Effector CD8-positive, alpha-beta T cell (primary cell): ENCODE measurements around the gene GAGE12J.
"Not testable (repeated sequence)": the region's sequence is repeated elsewhere in the genome, so short reads cannot be mapped to it uniquely, and the experiment has no call there.

ENCODE experiments used
- DNase-seq: peaks from one replicate; lab custom pipeline; 2025; lab: John Stamatoyannopoulos, UW

The GAGE12J gene

DNA sequence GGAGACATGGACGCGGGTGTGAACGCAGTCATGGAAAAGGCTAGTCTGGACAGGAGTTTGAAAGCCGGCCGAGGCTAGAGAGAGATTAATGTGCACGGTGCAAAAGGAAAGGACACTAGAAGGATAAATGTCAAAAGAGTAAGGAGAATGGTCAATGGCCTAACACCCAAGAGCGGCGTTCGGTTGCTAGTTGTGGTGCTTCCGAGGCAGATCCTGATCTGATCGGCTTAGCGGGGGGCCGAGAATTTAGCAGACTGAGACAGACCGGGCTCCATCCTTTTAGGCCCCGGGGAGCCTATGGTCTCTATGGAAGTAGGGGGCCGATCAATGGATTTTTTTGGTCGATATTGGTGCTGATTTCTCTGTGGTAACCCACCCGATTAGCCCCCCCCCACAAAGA is 11.5 kb upstream of the GAGE12J start:
- DNase-seq: no peak

DNA sequence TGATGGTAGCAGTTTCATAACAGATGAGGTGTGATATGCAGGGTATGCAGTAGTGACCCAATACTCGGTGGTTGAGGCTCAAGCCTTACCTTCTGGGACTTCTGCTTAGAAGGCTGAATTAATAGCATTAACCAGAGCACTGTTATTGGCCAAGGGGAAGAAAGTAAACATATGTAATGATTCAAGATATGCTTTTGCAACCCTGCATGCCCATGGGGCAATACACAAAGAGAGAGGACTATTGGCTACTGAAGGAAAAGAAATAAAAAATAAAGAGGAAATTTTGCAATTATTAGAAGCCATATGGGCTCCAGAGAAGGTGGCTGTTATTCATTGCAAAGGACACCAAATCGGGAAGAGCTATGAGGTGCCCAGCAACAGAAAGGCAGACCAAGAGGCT is 9.7 kb upstream of the GAGE12J start:
- no peak for DNase-seq

DNA sequence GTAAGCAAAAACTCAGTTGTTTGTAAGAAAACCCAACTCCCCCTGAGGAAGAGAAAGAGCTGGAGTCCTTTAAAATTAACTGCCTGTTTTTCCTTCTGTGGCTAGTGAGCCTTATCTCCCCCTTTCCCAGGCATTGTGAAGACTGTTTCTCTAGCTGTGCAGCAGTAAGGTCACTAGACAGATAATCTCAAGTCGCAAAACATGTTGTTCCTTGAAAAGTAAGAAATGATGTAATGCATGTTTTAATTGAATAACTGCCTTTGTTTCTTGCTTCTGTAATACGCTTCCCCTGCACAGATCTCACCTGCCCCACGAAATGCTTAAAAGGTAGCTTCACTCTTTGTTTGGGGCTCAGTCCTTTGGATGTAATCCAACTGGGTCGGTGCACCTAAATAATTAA is 5.8 kb upstream of the GAGE12J start:
- no peak for DNase-seq

DNA sequence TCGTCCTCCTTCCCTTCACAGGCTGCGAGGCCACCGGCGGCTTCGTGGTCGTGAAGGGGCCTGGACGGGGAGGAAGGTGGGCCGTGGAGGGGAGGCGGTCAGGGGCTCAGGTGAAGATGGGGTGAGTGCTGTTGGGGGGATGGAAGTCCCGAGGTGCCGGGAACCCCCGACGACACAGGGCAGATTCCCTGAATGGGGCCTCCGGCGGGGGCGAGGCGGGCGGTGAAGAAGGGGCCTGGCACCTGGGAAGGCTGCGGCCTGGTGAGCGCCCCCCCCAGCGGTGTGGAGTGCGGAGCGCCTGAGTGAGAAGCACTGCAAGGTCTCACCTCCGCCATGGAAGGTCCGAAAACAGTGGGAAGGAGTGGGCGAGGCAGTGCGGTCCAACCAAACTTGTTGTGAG is 429 bp downstream of the GAGE12J start:
- DNase-seq: not testable (repeated sequence)

DNA sequence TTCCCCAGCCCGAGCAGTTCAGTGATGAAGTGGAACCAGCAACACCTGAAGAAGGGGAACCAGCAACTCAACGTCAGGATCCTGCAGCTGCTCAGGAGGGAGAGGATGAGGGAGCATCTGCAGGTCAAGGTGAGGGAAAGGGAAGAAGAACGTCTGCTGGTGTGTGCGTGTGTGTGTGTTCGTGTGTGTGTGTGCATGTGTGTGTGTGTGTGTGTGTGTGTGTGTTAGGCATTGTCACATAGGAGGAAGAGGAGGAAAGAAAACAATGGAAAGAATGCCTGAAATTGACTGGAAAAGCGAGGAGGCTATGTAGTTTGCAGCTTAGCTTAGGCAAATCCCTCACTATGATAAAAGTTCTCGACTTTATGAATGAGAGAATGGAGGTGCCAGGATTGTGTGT is 1.9 kb downstream of the GAGE12J start:
- DNase-seq: not testable (repeated sequence)

DNA sequence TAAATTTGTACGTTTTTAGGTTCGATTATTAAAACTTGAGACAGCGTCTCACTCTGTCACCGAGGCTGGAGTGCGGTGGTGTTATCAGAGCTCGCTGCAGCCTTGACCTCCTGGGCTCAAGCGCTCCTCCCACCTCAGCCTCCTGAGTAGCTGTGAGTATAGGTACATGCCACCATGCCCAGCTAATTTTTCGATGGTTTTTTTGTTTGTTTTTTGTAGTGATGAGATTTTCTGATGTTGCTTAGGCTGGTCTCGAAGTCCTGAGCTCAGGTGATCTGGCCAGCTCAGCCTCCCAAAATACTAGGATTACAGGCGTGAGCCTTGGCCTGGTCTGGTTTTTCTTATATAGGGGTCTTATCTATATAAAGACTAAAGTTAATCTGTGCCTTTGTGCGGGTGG is 8.6 kb downstream of the GAGE12J start:
- not testable (repeated sequence) for DNase-seq

DNA sequence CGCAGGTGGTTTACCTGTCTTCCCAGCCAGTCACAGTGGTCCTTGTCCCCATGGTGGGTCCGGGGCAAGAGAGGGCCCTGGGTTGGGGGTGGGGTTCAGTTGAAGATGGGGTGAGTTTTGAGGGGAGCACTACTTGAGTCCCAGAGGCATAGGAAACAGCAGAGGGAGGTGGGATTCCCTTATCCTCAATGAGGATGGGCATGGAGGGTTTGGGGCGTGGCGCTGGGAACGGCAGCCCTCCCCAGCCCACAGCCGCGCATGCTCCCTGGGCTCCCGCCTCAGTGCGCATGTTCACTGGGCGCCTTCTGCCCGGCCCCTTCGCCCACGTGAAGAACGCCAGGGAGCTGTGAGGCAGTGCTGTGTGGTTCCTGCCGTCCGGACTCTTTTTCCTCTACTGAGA is 9.4 kb downstream of the GAGE12J start, which contains the start of gene GAGE13:
Gene GAGE13 (plus strand): TSS at position 301 of the 400 bp plus-strand sequence. CDS start 1,156 bp downstream, outside the sequence.
- not testable (repeated sequence) for DNase-seq

DNA sequence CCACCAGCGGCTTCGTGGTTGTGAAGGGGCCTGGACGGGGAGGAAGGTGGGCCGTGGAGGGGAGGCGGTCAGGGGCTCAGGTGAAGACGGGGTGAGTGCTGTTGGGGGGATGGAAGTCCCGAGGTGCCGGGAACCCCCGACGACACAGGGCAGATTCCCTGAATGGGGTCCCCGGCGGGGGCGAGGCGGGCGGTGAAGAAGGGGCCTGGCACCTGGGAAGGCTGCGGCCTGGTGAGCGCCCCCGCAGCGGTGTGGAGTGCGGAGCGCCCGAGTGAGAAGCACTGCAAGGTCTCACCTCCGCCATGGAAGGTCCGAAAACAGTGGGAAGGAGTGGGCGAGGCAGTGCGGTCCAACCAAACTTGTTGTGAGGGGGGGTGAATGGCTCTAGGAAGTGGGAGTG is 10.0 kb downstream of the GAGE12J start:
- DNase-seq: not testable (repeated sequence)

DNA sequence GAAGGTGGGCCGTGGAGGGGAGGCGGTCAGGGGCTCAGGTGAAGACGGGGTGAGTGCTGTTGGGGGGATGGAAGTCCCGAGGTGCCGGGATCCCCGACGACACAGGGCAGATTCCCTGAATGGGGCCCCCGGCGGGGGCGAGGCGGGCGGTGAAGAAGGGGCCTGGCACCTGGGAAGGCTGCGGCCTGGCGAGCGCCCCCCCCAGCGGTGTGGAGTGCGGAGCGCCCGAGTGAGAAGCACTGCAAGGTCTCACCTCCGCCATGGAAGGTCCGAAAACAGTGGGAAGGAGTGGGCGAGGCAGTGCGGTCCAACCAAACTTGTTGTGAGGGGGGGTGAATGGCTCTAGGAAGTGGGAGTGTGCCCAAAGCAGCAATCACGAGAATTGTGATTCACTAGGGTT is 19.6 kb downstream of the GAGE12J start:
- DNase-seq: not testable (repeated sequence)

DNA sequence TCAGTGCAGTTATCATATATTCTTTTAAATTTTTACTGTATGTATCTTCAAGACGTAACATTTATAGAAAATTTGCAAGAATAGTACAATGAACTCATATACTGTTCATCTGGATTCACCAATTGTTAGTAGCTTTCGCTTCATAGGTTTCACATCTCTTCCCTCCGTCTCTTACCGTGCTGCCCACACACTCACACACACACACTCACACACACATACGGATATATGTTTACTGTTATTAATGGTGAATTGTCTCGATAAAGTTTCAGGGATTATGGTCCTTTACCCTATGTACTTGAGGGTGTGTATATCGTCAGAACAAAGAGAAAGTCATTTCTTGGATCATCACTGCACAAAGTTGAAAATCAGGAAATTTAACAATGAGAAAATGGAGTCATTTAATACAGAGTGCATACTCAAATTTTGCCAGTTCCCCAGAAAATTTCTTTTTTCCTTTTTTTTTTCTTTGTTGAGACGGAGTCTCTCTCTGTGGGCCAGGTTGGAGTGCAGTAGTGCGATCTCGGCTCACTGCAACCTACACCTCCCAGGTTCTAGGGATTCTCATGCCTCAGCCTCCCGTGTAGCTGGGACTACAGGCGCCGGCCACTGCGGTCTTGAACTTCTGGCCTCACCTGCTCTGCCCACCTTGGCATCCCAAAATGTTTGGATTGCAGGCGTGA is 22.8 kb downstream of the GAGE12J start:
- not testable (repeated sequence) for DNase-seq

DNA sequence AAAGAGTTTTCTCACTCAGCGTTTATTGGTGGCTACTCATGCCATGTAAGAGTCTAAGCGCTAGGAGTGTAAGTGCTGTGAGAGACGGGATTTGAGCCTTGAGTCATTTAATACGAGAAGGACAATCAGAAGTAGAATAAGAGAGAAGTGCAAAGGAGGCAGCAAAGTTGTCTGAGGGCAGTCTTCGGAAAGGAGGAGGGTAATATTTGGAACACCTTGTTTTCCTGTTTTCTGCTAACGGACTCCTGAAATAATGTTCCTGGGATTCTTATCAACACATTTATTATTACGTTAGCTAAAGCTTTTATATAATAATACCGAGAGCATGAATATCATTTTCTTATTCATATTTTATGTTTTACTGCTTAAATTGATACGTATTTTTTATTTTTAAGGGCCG is 23.6 kb downstream of the GAGE12J start:
- DNase-seq: not testable (repeated sequence)

DNA sequence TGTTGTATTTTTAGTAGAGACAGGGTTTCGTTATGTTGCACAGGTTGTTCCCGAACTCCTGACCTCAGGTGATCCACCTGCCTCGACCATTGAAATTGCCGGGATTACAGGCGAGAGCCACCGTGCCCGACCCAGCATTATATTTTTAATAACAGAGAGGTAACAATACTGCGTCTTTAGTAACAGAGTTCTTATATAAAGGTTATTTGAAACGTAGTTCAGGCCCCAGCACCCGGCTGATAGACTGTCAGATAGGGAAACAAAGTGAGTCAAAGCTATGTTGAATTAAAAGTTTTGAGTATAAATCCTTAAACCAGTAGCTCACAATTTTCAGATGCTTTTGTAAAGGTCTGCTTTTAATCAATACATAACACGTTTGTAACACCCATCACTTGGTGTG is 24.3 kb downstream of the GAGE12J start:
- not testable (repeated sequence) for DNase-seq
